Eye (tissue), 1 donor: ENCODE data around the gene VSTM2L.

Source experiments
- DNase-seq: peaks from one replicate; pipeline ENCODE4 v3.0.0-alpha.2; 2015

VSTM2L gene

DNA sequence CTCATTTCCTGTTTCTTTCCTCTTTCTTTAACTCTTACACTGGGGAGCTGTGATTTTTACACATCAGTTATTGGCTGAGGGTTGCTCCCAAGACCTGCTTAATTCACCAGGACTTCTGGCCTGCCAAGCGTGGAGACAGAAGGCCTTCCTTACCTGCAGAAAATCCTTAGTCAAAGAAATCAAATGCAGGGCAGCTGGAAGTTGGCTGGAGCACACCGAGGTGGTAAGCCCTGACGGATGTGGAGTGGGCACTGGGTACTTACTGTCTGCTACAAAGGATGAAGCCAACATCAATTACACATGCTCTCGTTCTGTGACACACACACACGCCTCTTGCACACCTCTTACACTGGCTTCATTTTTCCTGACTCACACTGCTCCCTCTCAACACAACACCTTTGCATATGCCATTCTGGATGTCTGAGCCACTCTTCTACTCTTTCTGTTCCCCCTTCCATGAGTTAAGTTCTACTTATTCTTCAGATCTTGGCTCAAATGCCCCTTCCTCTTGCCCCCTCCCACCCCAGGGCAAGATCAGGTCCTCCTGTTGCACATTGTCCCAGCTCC lies 68.7 kb downstream of the VSTM2L start:
- DNase-seq = no peak

DNA sequence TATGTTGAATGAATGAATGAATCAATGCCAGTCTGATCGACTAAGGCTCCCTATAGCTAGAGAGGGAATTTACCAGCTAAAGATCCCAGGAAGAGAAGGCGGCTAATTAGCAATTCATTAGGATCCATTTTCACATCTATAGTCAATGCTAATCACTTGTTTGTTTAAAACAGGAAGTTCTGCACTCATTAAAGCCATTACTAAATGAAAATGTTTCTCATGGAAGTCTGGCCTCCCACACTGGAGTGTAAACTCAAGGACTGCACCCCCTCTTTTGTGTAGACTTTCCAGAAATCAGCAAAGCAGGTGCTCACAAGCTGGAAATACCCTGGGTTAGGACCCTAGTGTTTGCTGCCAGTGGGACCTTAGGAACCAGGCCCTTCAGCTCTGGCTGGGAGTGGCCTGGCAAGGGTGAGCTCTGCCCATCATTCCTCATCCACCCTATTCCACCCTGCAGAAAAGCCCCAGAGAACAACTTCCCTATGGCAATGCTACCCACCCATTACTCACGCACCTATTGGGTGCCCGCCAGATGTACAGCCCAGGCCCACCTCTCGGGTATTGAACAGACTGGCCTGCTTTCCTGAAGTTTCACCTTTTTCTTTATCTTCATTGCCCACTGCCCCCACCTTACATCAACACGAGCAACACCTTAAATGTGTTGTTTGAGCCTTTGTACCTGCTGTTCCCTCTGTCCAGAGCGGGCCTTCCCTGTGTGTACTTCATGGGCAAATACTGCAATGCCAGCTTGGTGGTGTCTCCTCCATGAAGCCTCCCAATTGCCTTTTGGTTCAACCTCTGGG lies 69.5 kb downstream of the VSTM2L start:
- DNase-seq = no peak

DNA sequence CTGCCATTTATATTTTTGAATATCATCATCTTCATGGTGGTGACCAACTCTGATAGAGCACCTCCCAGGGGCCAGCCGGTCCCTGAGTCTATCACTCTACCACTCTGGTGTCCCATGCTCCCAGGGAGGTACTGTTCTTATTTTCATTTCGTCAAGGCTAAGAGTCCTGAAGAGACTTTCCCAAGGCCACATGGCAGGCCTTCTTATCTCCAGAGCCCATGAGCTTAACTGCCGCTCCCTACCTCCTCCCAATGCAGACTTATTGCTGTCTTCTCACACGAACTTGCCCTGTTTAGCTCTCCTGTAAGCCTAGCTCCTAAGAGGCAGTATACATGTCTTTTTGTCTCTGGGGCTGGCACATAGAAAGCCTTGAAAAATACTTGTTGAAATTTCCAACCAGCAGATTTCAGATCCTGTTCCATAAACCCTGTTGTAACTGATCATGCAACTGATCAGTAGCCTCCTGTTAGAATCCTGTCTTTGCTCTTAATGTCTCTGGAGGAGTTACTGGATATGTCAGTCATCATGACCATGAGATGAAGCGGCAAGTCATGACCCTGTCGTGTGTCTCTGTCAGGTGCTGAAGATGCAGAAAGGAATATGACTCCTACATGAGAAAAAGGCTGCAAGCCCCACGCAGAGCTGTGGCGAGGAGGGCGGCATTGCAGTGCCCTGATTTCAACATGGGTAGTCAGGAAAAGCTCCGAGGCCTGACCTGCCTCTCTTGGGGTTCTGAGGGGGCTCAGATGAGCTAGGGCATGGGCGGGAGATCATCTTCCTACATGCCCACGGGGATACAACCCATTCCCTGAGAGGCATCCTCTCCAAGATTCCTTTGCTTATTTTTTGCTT lies 70.4 kb downstream of the VSTM2L start:
- no peak for DNase-seq

DNA sequence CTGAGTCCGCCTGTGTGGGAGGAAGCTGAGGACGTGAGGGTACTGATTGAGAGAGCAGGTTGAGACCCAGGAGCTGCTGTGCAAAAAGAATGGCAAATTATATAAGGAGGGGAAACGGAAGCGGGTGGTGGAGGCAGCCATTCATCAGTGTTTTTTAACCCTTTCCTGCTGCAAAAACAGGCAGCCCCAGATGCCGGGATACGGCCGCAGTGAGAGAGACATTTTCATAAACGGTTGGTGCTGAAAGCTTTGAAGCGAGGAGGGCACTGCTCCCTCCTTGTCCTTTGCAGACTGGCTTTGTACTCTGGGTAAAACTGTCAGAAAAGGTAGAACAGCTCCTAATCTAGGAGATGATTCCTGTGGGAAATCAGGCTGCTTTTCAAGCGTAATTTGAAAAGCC lies 74.0 kb downstream of the VSTM2L start:
- peak; percentile 52 for DNase-seq

DNA sequence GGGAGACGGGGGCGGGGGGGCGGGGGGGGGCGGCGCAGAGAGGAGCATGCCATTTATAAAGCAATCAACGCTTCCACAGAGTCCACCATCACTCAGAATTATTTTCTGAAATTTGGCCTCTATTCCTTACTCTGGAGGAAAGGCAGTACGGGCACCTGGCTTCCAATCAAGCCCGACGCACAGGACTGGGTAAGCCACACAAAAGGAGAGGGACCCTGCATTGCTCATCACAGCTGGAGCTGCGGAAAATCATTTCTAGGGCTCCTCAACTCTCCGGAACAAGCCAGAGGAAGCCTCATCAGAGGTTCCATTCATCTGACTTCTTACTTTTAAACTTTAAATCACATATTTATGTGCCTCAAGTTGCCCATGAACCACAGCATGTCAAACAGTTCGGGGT lies 74.4 kb downstream of the VSTM2L start:
- no peak for DNase-seq

DNA sequence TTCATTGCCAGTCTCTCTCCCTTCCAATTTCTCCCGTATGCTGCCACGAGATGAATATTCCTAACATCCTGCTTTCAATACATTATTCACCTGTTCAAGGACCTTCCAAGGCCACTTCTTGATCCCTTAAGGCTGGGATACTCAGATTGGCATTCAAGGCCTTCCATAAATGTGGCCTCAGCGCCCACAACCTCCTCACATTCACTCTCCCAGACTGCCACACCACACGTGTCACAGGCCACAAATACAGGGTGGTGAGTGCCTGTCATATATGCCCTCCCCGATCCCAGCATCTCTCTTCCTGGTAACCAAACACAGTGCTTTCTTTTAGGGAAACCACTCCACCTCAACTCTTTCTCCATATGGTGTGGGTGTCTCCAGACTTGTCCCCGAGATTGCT lies 74.9 kb downstream of the VSTM2L start:
- no peak for DNase-seq

DNA sequence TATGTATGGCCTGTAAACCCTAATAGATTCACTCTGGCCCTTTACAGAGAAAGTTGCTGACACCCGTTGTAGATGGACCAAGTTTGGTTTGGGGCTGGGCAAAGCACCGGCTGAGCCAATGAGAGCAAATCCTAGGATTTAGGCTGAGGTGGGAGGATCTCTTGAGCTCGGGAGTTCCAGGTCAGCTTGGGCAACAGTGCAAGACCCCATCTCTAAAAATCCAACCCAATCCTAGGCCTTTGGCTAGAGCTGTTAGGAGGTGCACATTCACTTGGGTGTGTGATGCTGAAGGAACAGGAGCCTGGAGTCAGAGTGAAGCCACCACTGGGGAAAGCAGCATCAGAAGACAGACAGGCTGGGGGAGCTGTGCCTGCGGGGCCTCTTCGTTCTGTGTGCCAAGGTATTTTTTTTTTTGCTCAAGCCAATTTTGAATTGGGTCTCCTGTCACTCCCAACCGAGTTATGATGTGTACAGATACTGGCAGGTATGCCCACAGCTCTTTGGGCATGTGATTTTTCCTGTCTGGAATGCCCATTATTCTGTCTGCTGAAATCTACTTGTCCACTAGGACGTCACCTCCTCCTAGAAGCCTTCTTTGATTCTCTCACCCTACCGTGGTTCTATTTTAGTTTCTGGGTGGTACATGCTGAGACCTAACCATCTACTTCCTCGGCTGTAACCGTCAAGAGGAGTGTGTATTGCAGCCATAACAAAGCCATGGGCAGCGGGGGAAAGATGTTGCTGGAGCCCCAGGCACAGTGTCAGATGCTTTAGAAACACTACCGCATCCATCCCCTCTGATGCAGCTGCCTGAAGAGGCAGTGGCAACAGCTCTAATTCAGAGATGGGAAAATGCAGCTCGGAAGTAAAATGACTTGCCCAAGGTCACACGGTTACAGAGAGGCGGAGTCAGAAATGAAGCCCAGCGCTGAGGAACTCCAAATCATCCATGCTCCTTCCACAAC lies 76.4 kb downstream of the VSTM2L start:
- DNase-seq = no peak

DNA sequence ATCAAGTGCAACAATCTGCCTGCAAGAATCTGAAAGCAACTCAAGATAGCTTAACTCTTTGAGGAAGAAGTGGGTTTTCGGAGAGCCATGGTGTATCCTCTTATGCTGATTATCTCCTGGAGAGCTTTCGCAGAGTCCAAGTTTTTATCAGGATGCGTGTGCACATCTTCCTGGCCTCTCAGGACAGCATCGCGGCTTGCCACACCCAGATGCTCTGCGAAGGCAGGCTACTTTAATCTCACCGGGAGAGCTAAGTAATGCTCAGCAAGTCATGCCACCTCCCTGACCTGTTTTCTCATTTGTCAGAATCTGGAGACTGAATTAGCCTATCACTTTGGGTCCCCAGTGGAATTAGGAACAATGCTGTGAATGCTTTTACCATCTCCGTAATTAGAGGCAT lies 77.5 kb downstream of the VSTM2L start:
- peak; percentile 53 for DNase-seq

DNA sequence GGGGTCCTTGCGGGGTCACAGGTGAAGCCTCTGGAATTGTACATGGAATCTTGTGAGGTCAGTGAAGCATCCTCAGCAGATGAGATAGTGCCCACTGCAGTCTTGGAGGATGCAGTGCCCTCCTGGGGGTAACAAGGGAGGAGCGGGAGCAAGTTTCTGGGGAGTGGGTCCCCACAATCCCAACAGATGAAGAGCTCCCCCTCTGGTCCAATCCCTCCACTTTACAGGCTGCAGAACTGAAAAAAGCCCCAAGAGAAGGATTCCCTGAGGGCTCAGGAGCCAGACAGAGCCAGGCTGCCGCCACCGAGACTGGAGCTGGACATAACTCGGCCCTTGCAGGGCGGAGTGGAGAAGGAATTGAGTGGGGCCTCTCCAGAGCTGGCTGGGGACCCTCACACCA lies 77.9 kb downstream of the VSTM2L start:
- peak; percentile 35 for DNase-seq

DNA sequence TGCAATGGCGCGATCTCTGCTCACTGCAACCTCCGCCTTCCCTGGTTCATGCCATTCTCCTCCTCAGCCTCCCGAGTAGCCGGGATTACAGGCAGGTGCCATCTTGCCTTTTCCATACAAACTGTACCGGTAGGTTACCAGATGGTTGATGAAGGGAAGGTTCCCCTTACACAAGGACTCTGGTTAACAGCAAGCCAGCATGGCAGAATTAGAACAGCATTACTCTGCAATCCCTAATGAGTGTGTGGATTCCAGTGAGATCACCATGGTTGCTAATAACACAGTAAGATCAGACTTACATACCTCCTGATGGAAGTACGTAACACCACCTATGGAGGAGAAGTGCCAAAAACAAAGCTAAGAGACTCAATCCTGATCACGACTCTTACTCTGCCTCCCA lies 78.6 kb downstream of the VSTM2L start:
- DNase-seq = no peak

DNA sequence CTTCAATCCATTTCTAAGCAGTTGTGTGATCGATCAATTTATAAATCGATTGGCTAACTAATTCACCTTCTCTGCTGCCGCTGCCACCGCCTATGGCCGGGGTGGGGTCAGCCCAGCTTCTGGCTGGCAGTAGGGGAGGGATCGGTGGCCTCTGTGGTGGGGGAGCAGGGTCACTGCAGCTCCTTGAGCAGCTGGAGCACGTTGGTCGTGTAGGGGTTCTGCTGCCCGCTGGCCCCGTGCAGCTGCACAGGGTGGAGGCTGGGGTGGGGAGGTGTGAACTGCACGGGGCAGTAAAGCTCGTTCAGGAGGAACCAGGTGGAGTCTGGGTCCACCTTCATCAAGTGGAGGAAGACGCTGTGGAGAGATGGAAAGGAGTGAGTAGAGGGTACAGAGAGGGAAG lies 80.4 kb downstream of the VSTM2L start:
- no peak for DNase-seq

DNA sequence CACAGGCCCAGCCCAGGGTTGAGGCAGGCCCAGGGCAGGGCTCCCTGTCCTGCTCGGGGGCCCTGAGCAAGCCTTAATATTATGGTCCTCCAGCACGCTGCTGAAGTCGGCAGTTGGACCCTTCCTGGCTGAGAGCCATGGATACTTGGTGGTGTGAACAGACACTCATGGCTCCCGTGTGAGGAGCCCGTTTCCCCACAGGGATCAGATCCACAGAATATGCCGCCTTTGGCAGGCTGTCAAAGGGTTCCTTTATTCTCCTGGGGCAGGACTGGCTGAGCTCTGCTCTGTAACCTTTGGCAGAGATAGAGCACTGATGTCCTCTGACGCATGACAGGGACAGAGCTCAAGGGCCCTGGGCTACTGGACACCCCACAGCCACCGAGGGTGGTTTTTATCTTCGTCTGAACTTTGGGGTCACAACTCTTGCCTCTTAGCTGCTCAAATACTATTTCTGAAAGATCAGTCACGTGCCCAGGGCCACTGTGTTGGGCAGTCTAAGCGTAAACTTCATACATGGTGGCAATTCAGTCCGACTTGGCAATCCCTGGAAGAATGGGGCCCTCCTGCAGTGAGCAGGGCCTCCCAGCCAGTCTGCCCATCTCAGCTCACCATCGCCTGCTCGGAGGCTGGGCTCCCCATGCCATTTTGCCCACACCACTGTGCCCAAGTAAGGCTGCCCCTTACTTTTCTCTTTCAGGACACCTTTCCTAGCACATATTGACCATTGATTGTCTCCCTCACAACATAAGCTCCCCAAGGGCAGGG lies 81.3 kb downstream of the VSTM2L start:
- no peak for DNase-seq

DNA sequence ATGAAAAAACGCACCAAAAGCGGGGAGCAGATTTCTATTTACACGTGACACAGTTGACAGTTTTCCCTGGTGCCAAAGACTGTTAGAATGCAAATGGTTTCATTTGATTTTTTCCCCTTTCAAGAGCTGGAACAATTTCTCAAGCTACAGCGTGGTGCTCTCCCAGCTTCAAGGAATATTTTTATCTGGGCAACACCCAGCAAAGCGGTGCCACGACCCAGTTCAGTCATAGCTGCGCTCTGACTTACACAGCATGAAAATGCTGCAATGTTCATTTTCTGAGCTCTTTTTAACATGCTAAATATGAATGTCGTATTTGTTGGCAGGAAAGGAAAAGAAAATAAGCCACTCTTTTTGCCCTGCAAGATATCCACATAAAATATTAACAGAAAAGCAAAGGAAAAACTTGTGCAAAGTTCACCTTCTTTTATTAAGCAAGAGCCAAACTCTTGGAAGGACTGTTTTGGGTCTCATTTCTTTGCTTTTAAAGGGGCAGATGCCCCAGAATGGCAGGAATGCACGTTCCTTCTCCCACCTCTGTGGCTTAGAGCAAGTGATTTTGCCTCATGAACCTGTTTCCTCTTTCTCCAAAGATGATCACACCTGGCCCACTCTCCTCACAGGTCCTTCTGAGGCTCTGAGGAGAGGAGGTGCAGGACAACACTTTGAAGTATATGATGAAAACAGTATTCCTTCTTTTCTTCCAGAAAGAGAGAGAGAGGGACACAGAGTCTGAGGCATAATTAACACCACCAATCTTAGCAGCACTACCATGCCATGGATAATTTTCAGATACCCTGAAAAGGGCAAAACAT lies 83.3 kb downstream of the VSTM2L start:
- no peak for DNase-seq

DNA sequence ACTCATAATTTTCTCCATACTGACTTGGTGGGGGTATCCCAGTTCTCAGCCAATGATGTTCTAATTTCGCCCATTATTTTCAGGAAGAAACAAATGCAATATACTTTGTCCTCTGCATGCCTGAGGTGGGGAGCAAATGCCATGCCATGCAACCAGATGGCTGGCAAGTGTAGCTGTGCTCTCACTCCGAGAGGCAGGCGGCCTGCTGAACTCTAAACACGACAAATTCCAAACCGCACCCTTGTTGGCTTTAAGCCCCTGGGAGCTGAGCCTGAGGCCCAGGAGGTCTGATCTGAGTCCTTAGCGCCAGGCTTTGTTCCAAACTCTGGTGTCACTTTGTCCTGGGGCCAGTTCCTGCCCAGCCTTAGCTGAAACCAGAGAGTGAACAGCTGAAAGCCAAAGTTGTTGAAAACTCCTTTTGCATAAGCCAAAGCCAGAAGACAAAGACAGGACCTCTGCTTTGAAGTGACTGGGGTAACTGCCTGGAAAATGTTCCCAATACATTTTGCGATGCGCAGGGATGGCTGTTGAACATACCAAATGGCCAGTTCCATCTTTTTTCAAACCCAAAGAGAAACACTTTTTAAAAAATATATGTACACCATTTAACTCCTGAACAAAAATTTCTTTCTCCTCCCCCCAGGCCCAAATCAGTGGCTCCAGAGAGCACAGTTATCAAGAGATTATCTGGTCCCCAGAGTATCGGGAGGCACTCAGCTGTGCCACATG lies 84.1 kb downstream of the VSTM2L start:
- peak; percentile 70 for DNase-seq

DNA sequence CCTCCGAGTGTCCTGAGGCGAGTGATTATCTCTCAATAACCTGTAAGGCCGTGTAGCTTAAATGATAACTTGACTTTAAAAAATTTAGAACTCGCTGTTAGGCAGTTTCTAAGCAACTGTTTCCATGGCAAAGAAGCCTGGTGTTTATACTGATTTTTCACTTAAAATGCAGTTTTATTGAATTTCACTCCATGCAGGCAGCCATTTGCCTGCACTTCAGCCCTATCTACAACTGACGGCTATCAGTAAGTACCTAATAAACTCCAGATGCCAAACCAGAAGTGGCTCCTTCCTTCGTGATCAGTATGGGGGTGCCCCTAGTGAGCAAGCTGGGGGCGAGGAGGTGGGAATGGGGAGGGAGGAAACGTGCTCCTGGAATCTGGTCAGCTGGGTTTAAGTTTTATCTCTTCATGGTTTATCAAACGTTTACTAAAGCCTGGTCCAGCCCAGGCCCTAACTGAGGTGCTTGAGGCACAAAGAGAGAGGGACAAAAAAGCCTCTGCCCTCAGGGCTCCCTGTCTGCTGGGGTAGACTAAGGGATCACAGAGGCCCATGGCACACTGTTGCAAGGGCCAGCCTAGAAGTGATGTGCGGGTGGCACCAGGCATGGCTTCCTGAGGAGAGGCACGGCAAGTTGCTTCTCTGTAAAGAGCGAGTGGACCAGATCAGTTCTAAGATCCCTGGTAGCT lies 84.8 kb downstream of the VSTM2L start:
- peak; percentile 69 for DNase-seq

DNA sequence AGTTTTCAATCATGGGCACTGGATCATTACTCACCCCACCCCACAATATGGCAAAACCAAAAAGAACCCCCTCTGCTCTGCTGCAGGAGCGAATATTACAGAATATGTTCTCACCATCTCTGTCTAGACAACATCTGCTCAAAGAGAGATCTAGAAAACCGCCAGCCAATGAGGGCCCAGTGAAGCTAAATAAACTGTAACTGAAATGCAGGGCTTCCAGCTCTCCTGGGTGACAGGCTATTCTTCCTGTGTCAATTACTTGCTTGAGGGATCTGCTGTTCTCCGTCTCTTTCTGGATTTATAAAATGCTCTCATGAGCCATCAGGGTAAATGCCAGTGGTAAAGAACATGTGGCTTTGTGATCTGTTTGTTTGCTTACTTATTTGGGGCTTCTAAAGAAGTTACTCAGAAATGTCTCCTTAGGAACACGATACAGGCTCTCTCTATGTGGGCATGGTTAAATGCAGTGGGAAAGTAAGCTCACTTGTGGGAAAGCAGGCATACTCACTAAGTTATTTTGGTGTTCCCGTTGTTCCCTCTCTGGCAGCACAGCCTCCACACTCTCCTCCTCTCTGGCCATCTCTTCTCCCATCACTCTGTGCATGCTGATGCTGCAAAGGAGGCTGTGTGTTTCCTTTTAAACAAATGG lies 85.5 kb downstream of the VSTM2L start:
- no peak for DNase-seq

DNA sequence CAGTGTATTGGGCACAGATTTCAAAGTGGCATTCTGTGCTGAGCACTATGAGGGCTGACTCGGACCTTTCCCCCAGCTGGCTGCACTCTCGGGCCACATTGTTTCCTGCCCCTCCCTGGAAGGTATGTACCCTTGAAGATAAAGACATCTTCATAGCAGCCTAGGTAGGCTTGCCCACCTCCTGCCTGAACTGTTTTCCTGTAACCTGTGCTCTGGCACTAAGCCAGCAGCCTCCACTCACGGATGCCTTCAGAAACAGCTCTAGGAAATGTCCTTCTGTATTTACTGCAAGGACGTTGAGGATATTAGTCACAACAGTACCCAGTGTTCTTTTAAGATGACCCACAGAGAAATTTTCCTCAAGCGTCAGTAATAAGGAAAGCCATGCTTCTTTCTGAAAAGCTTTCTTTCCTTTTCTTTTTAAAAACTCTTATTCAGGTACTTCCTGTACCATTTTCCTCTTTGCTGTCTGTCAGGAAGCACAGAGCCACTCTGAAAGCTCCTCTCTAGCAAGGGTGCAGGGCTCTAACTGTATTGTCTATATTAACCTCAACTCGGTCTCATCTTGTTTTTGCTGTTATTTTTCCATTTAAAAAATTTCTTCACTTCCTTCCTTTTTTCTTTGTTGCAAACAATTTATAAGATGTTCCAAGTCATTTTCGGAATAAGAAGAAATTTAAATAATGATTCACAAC lies 86.8 kb downstream of the VSTM2L start:
- DNase-seq = no peak

DNA sequence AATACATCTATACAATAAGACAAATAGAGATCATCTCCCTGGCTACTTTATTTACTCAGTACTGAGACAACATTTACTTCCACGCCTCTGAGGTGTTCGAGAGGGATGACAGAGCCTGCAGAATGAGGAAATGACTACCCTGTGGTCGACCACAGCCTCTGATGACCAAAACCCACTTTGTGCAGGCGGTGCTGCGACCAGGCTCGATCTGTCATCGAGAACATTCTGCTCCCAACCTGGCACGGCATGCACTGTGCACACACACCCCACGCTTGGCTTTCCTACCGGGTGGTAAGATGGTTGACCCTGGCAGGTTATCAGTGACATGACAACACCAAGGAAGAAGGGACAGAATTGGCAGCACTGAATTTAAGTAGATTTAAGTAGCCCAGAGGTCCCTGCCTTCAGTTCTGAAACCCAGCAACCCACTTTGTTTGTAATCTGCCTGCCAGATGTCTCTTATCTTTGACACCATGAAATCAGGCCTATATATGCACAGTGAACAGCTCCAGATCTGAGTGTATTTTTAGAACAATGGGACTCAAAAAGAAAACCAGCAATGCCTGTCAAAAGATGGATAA lies 87.7 kb downstream of the VSTM2L start:
- DNase-seq = no peak
